ES-I3 (cell line): ENCODE data around the gene LCN12.

Experiments
- H3K36me3 ChIP-seq: 2 replicates; pipeline ENCODE4 v1.6.1; 2013; ENCODE audit warnings: mild to moderate bottlenecking, low read length, control low read depth, moderate library complexity; ENCODE audit not compliant: insufficient read depth
- H3K4me1 ChIP-seq: 2 replicates; pipeline ENCODE4 v1.6.1; 2013; ENCODE audit warnings: mild to moderate bottlenecking, control low read depth, low read length; ENCODE audit not compliant: insufficient read depth
- H3K9ac ChIP-seq: 2 replicates; pipeline ENCODE4 v1.6.1; 2013; ENCODE audit warnings: low read depth, mild to moderate bottlenecking, low read length, moderate library complexity
- H3K9me3 ChIP-seq: 2 replicates; pipeline ENCODE4 v1.6.1; 2013; ENCODE audit warnings: mild to moderate bottlenecking, low read length, moderate library complexity; ENCODE audit not compliant: control insufficient read depth, insufficient read depth

The LCN12 gene

GRCh38 chr9:136946228-136947027 is 5.6 kb upstream of the LCN12 start:
- H3K4me1 ChIP-seq, result peaks cover 5% of the 10 kb centered on the region; the same call in 1 of the 2 replicates
- H3K36me3 ChIP-seq, result no peaks in the 10 kb centered on the region; the same call in 1 of the 2 replicates
- H3K9ac ChIP-seq, result no peak overlapping the region

GRCh38 chr9:136947028-136947891 is 4.8 kb upstream of the LCN12 start:
- Histone ChIP-seq H3K4me1 (peaks cover 5% of the 10 kb centered on the region; the same call in 1 of the 2 replicates), H3K9ac (no peak overlapping the region), H3K9me3 (no peaks in the 10 kb centered on the region), H3K36me3 (no peaks in the 10 kb centered on the region; the same call in 1 of the 2 replicates)

More at GRCh38 chr9:136946228-136947027, 5.6 kb upstream of the LCN12 start:
- no peaks in the 10 kb centered on the region for H3K9me3 ChIP-seq

- no peaks in the 10 kb centered on the region for H3K9me3 ChIP-seq
- peaks cover 5% of the 10 kb centered on the region; the same call in 1 of the 2 replicates for H3K4me1 ChIP-seq
- H3K36me3 ChIP-seq, result no peaks in the 10 kb centered on the region
- H3K9ac ChIP-seq, result no peak overlapping the region
Measured at GRCh38 chr9:136947955-136948510, 4.0 kb upstream of the LCN12 start.

- Histone ChIP-seq H3K9ac (peak overlapping the region; percentile 56), H3K36me3 (no peaks in the 10 kb centered on the region), H3K4me1 (peaks cover 5% of the 10 kb centered on the region; the same call in 1 of the 2 replicates), H3K9me3 (no peaks in the 10 kb centered on the region)
Measured at GRCh38 chr9:136949239-136949816, 2.7 kb upstream of the LCN12 start.

GRCh38 chr9:136949817-136950655 is 2.0 kb upstream of the LCN12 start:
- H3K36me3 ChIP-seq, result no peaks in the 10 kb centered on the region
- no peaks in the 10 kb centered on the region for H3K9me3 ChIP-seq
- peak overlapping the region; percentile 56 for H3K9ac ChIP-seq
- peaks cover 2% of the 10 kb centered on the region; the same call in 1 of the 2 replicates for H3K4me1 ChIP-seq

GRCh38 chr9:136950656-136951276 is 1.3 kb upstream of the LCN12 start:
- Histone ChIP-seq H3K4me1 (no peaks in the 10 kb centered on the region), H3K36me3 (no peaks in the 10 kb centered on the region), H3K9me3 (no peaks in the 10 kb centered on the region), H3K9ac (peak overlapping the region; percentile 56)

- no peaks in the 10 kb centered on the region for H3K4me1 ChIP-seq
- H3K9me3 ChIP-seq, result no peaks in the 10 kb centered on the region
- no peaks in the 10 kb centered on the region for H3K36me3 ChIP-seq
- no peak overlapping the region for H3K9ac ChIP-seq
Measured at GRCh38 chr9:136952321-136952850, 313 bp downstream of the LCN12 start.

GRCh38 chr9:136952876-136953770 is 1.1 kb downstream of the LCN12 start:
- H3K4me1 ChIP-seq, result no peaks in the 10 kb centered on the region
- no peaks in the 10 kb centered on the region for H3K36me3 ChIP-seq
- H3K9me3 ChIP-seq, result no peaks in the 10 kb centered on the region
- no peak overlapping the region for H3K9ac ChIP-seq

- H3K36me3 ChIP-seq, result no peaks in the 10 kb centered on the region
- no peaks in the 10 kb centered on the region for H3K4me1 ChIP-seq
- no peak overlapping the region for H3K9ac ChIP-seq
- H3K9me3 ChIP-seq, result no peaks in the 10 kb centered on the region
Measured at GRCh38 chr9:136953771-136954269, 1.7 kb downstream of the LCN12 start.

GRCh38 chr9:136954270-136955083 is 2.4 kb downstream of the LCN12 start:
- H3K9ac ChIP-seq, result no peak overlapping the region
- H3K36me3 ChIP-seq, result no peaks in the 10 kb centered on the region
- no peaks in the 10 kb centered on the region for H3K9me3 ChIP-seq
- H3K4me1 ChIP-seq, result no peaks in the 10 kb centered on the region

- Histone ChIP-seq H3K9me3 (no peaks in the 10 kb centered on the region), H3K4me1 (no peaks in the 10 kb centered on the region), H3K36me3 (no peaks in the 10 kb centered on the region), H3K9ac (no peak overlapping the region)
Measured at GRCh38 chr9:136955202-136955942, 3.3 kb downstream of the LCN12 start.
